ENCODE data around the gene ESRRB. TPM values are rescaled to one million over a fixed set of nuclear protein-coding genes. Genes with fewer than 3 reads are reported as not detected.
A peak's percentile ranks its signal among the peaks of the same experiment; 100 is the strongest.

Gene ESRRB
- polyA plus RNA-seq, 1 donor, result 0.18 TPM

DNA sequence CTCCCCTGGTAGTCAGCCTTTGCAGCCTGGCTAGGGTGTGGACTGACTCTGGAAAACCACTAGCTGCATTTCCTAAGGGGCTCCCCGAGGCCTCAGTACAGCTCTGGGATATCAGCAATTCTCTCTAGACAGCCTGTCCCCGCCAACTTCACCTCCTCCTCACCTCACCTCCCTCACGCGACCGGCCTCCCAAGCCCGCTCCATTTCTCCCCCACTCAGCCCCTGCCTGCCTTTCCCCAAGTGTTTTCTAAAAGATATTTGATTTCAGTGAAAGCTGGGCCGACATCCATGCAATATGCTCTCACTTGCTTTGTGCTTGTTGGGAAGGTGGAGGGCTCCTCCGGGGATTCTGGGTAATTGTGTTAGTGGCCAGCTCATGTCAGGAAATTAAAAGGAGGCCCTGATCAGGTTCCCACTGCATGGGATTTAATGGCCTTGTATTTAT, 91.8 kb downstream of the ESRRB start:
- DNase-seq, result no peak
- Histone ChIP-seq H3K27me3 (ENCODE audit: control insufficient read depth, insufficient read depth, low read length) (peaks cover 6% of the 10 kb centered on the region), H3K36me3 (ENCODE audit: control insufficient read depth, insufficient read depth, low read length) (no peaks in the 10 kb centered on the region), H3K9me3 (ENCODE audit: control insufficient read depth, low read depth, low read length) (no peaks in the 10 kb centered on the region), H3K4me1 (ENCODE audit: control insufficient read depth, insufficient read depth, low read length) (no peaks in the 10 kb centered on the region), H3K27ac (ENCODE audit: low read length) (no peak overlapping the region), H3K4me3 (ENCODE audit: low read length) (no peak overlapping the region)
- no CpG with 5 or more reads among the region's 8 CpGs for WGBS (ENCODE audit: insufficient coverage, low lambda C conversion rate)

DNA sequence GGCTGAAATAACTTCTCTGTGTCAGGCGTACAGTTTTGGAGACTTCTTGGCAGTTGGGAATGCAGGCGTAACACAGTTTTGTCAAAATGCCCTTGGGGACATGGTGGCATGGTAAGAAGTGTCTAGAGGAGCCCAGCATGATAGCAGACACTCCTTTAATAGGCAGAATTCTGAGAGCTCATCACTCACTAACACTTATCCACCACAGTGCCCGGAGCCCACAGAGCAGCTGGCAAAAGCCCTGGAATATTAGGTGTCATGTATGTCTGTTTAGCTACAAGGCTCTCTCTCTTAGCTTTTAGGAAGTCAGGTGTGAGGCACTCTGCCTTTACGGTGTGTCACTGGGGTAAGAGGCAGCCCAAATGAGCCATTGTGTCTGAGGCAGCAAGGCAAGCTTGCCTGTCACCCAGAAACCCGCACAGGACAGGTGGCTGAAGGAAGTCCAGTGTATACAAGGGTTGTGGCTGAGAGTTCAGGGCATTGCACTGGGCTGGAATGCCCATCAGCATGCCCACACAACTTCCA, 96.3 kb downstream of the ESRRB start:
- Histone ChIP-seq H3K9me3 (ENCODE audit: control insufficient read depth, low read depth, low read length) (no peaks in the 10 kb centered on the region), H3K27ac (ENCODE audit: low read length) (no peak overlapping the region), H3K4me1 (ENCODE audit: control insufficient read depth, insufficient read depth, low read length) (no peaks in the 10 kb centered on the region), H3K4me3 (ENCODE audit: low read length) (no peak overlapping the region), H3K27me3 (ENCODE audit: control insufficient read depth, insufficient read depth, low read length) (peaks cover 12% of the 10 kb centered on the region), H3K36me3 (ENCODE audit: control insufficient read depth, insufficient read depth, low read length) (no peaks in the 10 kb centered on the region)
- DNase-seq, result no peak
- WGBS (ENCODE audit: insufficient coverage, low lambda C conversion rate), result no CpG with 5 or more reads among the region's 5 CpGs

DNA sequence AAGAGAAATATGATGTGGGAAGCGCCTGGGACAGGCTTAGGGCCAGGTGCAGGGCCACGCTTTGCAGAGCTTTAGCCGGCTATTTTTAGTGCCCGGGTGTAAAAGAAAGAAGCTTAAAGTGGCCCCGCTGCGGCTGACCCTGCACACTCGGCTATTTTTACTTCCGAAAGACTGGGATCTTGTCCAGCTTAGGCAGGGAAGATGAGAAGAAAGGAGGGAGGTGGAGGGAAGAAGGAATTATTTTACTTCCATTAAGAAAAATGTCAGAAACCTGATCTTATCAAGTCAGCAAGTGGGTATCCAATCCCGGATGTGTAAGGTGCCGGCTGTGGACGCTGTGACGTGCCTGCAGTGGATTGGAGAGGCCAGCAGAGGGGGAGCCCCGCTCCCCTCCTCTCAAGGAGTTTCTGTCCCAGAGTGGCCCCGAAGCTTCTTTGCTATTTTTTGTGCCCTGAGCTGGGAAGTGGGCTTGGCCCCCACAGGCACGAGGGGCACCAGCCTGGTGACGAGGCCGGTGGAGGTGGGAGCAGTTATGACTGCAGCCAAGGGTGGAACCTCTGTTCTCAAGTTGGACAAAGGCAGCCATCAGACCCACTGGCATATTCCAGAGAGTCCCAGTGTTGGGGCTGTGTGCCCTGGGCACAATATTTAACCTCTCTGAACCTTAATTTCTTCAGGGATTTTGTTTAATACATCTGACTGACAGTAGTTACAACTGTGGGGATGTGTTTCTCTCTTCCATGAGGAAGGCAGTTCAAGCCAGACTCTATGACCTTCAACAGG, 97.7 kb downstream of the ESRRB start:
- Histone ChIP-seq H3K4me1 (ENCODE audit: control insufficient read depth, insufficient read depth, low read length) (no peaks in the 10 kb centered on the region), H3K4me3 (ENCODE audit: low read length) (no peak overlapping the region)
- no CpG with 5 or more reads among the region's 17 CpGs for WGBS (ENCODE audit: insufficient coverage, low lambda C conversion rate)

DNA sequence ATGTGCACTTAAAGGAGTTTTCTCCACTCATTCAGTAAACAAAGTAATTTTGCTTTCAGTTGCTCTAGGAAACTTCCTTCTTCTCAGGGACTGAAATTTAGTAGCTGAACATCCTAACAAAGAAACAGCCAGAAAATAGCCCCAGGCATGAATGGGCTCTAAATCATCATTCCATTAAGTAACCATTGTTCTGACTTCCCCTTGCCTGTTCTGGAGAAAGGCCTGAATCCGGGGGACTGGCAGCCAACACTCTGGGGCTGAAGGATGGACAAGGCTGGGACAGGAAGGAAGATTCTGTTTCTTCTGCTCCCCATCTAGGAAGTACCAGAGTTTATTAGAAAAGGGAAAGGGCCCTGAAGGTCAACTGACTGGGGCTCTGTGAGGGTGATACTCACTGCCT, 104.5 kb downstream of the ESRRB start:
- Histone ChIP-seq H3K9me3 (ENCODE audit: control insufficient read depth, low read depth, low read length) (no peaks in the 10 kb centered on the region), H3K4me3 (ENCODE audit: low read length) (no peak overlapping the region), H3K36me3 (ENCODE audit: control insufficient read depth, insufficient read depth, low read length) (no peaks in the 10 kb centered on the region), H3K27me3 (ENCODE audit: control insufficient read depth, insufficient read depth, low read length) (no peaks in the 10 kb centered on the region), H3K27ac (ENCODE audit: low read length) (no peak overlapping the region), H3K4me1 (ENCODE audit: control insufficient read depth, insufficient read depth, low read length) (no peaks in the 10 kb centered on the region)
- DNase-seq, result no peak
- WGBS (ENCODE audit: insufficient coverage, low lambda C conversion rate), result no CpG with 5 or more reads among the region's 1 CpG

More for the DNA sequence above, 97.7 kb downstream of the ESRRB start:
- Histone ChIP-seq H3K9me3 (ENCODE audit: control insufficient read depth, low read depth, low read length) (no peaks in the 10 kb centered on the region), H3K27ac (ENCODE audit: low read length) (no peak overlapping the region), H3K27me3 (ENCODE audit: control insufficient read depth, insufficient read depth, low read length) (peaks cover 12% of the 10 kb centered on the region), H3K36me3 (ENCODE audit: control insufficient read depth, insufficient read depth, low read length) (no peaks in the 10 kb centered on the region)
- no peak for DNase-seq

GRCh38 chr14:76484355-76484754, 108.4 kb downstream of the ESRRB start:
- no peak for DNase-seq
- Histone ChIP-seq H3K27me3 (ENCODE audit: control insufficient read depth, insufficient read depth, low read length) (no peaks in the 10 kb centered on the region), H3K4me1 (ENCODE audit: control insufficient read depth, insufficient read depth, low read length) (no peaks in the 10 kb centered on the region), H3K9me3 (ENCODE audit: control insufficient read depth, low read depth, low read length) (no peaks in the 10 kb centered on the region), H3K4me3 (ENCODE audit: low read length) (no peak overlapping the region), H3K27ac (ENCODE audit: low read length) (no peak overlapping the region), H3K36me3 (ENCODE audit: control insufficient read depth, insufficient read depth, low read length) (no peaks in the 10 kb centered on the region)
- no CpG with 5 or more reads among the region's 5 CpGs for WGBS (ENCODE audit: insufficient coverage, low lambda C conversion rate)

DNA sequence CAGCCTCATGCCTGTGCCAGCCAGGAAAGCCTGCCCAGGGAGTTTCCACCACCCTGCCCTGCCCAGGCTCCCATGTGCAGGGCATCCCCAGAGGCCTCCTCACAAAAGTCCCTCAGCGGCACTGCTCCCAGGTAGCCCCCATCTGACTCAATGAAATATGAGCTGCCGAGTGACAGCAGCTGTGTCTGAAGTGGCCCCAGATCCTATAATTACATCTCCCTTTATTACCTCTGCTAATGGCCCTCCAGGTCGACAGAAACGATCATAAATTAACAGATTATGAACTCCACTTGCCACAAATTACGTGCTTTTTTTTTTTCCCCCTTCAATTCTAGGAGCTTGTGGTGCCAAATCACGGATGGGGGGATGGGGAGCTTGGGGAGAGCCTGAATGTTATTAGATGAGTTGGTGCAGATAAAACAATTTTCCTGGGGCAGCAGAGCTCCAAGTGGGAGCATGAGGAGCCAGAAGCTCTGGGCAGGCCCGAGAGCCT, 110.4 kb downstream of the ESRRB start:
- Histone ChIP-seq H3K36me3 (ENCODE audit: control insufficient read depth, insufficient read depth, low read length) (no peaks in the 10 kb centered on the region), H3K4me3 (ENCODE audit: low read length) (no peak overlapping the region), H3K27ac (ENCODE audit: low read length) (no peak overlapping the region), H3K9me3 (ENCODE audit: control insufficient read depth, low read depth, low read length) (no peaks in the 10 kb centered on the region), H3K4me1 (ENCODE audit: control insufficient read depth, insufficient read depth, low read length) (no peaks in the 10 kb centered on the region), H3K27me3 (ENCODE audit: control insufficient read depth, insufficient read depth, low read length) (no peaks in the 10 kb centered on the region)
- WGBS (ENCODE audit: insufficient coverage, low lambda C conversion rate), result 10% methylated on average over 2 of the region's 7 CpGs
- DNase-seq, result peak in 1 of 2 donors; percentile 43

DNA sequence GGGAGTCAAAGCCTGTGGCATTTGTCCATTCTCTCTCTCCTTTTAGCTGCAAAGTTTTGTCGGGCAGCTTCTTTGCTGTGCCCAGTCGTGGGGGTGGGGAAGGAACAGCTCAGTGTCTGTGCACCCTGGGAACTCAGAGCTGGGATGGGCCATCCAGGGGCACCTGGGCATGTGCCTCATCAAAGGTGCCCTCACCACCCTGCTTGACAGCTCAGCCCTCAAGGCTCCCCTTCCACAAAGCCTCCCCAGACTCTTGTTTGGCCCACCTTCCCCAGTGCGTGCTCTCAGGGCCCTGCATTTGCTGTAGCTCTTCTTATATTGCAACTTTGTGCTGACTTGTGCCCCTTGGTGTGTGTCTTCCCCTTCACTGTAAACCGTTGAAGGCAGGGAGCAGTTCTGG, 112.6 kb downstream of the ESRRB start:
- WGBS (ENCODE audit: insufficient coverage, low lambda C conversion rate), result 100% methylated on average over 1 of the region's 4 CpGs
- DNase-seq, result no peak
- no peak overlapping the region for H3K4me3 ChIP-seq (ENCODE audit: low read length)
- H3K27ac ChIP-seq (ENCODE audit: low read length), result no peak overlapping the region
- H3K36me3 ChIP-seq (ENCODE audit: control insufficient read depth, insufficient read depth, low read length), result no peaks in the 10 kb centered on the region
- H3K4me1 ChIP-seq (ENCODE audit: control insufficient read depth, insufficient read depth, low read length), result no peaks in the 10 kb centered on the region
- H3K27me3 ChIP-seq (ENCODE audit: control insufficient read depth, insufficient read depth, low read length), result no peaks in the 10 kb centered on the region
- H3K9me3 ChIP-seq (ENCODE audit: control insufficient read depth, low read depth, low read length), result no peaks in the 10 kb centered on the region

DNA sequence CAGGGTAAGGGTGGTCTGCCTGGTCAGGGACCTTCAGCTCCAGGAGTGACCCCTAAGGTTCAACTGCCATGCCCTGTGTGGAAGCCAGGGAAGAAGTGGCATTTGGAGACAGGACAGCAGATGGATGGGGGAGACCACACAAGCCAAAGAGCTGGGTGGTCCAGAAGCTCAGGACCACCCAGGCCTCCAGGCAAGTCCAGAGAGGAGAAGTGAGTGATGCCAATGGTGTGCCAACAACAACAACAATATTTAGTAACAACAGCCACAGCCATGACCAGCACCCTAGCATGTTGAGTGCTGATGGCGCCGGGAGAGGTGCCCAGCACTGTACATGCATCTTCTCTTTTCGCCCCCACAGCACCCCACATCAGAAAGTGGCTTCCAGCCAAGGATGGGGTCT, 113.7 kb downstream of the ESRRB start:
- no CpG with 5 or more reads among the region's 3 CpGs for WGBS (ENCODE audit: insufficient coverage, low lambda C conversion rate)
- Histone ChIP-seq H3K4me1 (ENCODE audit: control insufficient read depth, insufficient read depth, low read length) (no peaks in the 10 kb centered on the region), H3K27me3 (ENCODE audit: control insufficient read depth, insufficient read depth, low read length) (no peaks in the 10 kb centered on the region), H3K27ac (ENCODE audit: low read length) (no peak overlapping the region), H3K4me3 (ENCODE audit: low read length) (no peak overlapping the region), H3K36me3 (ENCODE audit: control insufficient read depth, insufficient read depth, low read length) (no peaks in the 10 kb centered on the region), H3K9me3 (ENCODE audit: control insufficient read depth, low read depth, low read length) (no peaks in the 10 kb centered on the region)
- DNase-seq, result no peak

DNA sequence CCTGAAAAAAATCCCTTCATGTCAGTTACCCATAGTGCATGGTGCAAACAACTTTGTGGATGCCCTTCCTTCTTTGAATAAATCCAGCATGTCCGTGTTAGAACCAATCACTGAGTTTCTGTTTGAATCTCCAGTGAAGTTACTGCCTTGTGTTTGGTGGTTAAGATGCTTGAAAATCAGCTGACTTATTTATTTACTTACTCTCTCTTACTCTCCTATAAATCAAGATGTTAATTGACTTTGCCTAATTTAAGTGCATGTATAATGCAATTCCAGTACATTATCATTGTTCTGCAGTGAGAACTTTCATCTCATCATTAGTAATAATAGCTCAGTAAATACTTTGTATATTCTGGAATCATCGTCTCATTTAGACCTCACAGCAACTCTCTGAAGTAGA, 114.2 kb downstream of the ESRRB start:
- Histone ChIP-seq H3K4me3 (ENCODE audit: low read length) (no peak overlapping the region), H3K27ac (ENCODE audit: low read length) (no peak overlapping the region), H3K36me3 (ENCODE audit: control insufficient read depth, insufficient read depth, low read length) (no peaks in the 10 kb centered on the region), H3K27me3 (ENCODE audit: control insufficient read depth, insufficient read depth, low read length) (no peaks in the 10 kb centered on the region), H3K9me3 (ENCODE audit: control insufficient read depth, low read depth, low read length) (no peaks in the 10 kb centered on the region), H3K4me1 (ENCODE audit: control insufficient read depth, insufficient read depth, low read length) (no peaks in the 10 kb centered on the region)
- no peak for DNase-seq
- no CpG with 5 or more reads among the region's 2 CpGs for WGBS (ENCODE audit: insufficient coverage, low lambda C conversion rate)

GRCh38 chr14:76490735-76491134, 114.8 kb downstream of the ESRRB start:
- Histone ChIP-seq H3K27ac (ENCODE audit: low read length) (no peak overlapping the region), H3K4me3 (ENCODE audit: low read length) (no peak overlapping the region), H3K27me3 (ENCODE audit: control insufficient read depth, insufficient read depth, low read length) (no peaks in the 10 kb centered on the region), H3K36me3 (ENCODE audit: control insufficient read depth, insufficient read depth, low read length) (no peaks in the 10 kb centered on the region), H3K9me3 (ENCODE audit: control insufficient read depth, low read depth, low read length) (no peaks in the 10 kb centered on the region), H3K4me1 (ENCODE audit: control insufficient read depth, insufficient read depth, low read length) (no peaks in the 10 kb centered on the region)
- no CpG with 5 or more reads among the region's 10 CpGs for WGBS (ENCODE audit: insufficient coverage, low lambda C conversion rate)
- no peak for DNase-seq
